GM19372 (cell line): Measurements from ENCODE around the gene SEL1L2.

Experiments
- ATAC-seq: cut with Tn5 transposase; IDR thresholded peaks from one replicate; pipeline ENCODE4 v1.9.1; 2021; ENCODE audit warnings: mild to moderate bottlenecking, low read depth, moderate library complexity; ENCODE audit not compliant: unreplicated experiment

Gene SEL1L2

GRCh38 chr20:13934992-13935894 lies 55.2 kb downstream of the SEL1L2 start:
- ATAC-seq, result no peak

- ATAC-seq, result no peak
Observed at GRCh38 chr20:13930281-13930680, 60.1 kb downstream of the SEL1L2 start.

- no peak for ATAC-seq
Observed at GRCh38 chr20:13929836-13930235, 60.6 kb downstream of the SEL1L2 start.

GRCh38 chr20:13928901-13929300 lies 61.5 kb downstream of the SEL1L2 start:
- ATAC-seq, result no peak

GRCh38 chr20:13927171-13927570 lies 63.2 kb downstream of the SEL1L2 start:
- no peak for ATAC-seq

GRCh38 chr20:13922241-13922640 lies 68.2 kb downstream of the SEL1L2 start:
- ATAC-seq, result no peak

GRCh38 chr20:13915284-13915683 lies 75.1 kb downstream of the SEL1L2 start:
- ATAC-seq, result no peak

GRCh38 chr20:13913572-13913971 lies 76.8 kb downstream of the SEL1L2 start:
- ATAC-seq, result no peak

- ATAC-seq, result no peak
Observed at GRCh38 chr20:13913131-13913530, 77.3 kb downstream of the SEL1L2 start.

GRCh38 chr20:13910492-13910891 lies 79.9 kb downstream of the SEL1L2 start:
- no peak for ATAC-seq

- no peak for ATAC-seq
Observed at GRCh38 chr20:13909067-13909466, 81.3 kb downstream of the SEL1L2 start.

GRCh38 chr20:13904766-13905165 lies 85.6 kb downstream of the SEL1L2 start:
- no peak for ATAC-seq

GRCh38 chr20:13900496-13900895 lies 89.9 kb downstream of the SEL1L2 start:
- ATAC-seq, result no peak

GRCh38 chr20:13898012-13898612 lies 92.3 kb downstream of the SEL1L2 start:
- no peak for ATAC-seq

- ATAC-seq, result no peak
Observed at GRCh38 chr20:13891575-13891974, 98.8 kb downstream of the SEL1L2 start.

GRCh38 chr20:13884803-13885202 lies 105.6 kb downstream of the SEL1L2 start:
- ATAC-seq, result no peak

- ATAC-seq, result no peak
Observed at GRCh38 chr20:13883425-13883824, 107.0 kb downstream of the SEL1L2 start.

- ATAC-seq, result no peak
Observed at GRCh38 chr20:13878566-13878965, 111.8 kb downstream of the SEL1L2 start.

GRCh38 chr20:13877793-13878192 lies 112.6 kb downstream of the SEL1L2 start:
- no peak for ATAC-seq

- no peak for ATAC-seq
Observed at GRCh38 chr20:13875265-13875811, 115.1 kb downstream of the SEL1L2 start.

- ATAC-seq, result no peak
Observed at GRCh38 chr20:13874394-13875157, 115.8 kb downstream of the SEL1L2 start.
